Non-pigmented ciliary epithelial cell (primary cell): ENCODE data around the gene OSBPL10.

ENCODE experiments used
- DNase-seq: peaks from one replicate; pipeline ENCODE4 v3.0.0-alpha.2; 2010; ENCODE audit warnings: low read depth

OSBPL10 gene

DNA sequence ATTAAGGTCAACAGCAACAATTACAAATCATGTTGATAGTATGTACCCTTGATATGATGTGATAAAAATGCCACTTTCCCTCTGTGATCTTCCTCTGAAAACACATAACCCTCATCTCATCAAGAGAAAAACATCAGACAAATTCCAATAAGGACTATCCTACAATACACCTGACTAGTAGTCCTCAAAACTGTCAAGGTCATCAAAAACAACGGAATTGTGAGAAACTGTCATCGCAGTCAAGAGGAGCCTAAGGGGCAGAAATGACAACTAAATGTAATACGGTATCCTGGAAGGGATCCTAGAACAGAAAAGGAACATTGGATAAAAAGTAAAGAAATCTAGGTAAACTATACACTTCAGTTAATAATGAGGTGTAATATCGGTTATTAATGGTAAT, 59.2 kb downstream of the OSBPL10 start:
- no peak for DNase-seq

DNA sequence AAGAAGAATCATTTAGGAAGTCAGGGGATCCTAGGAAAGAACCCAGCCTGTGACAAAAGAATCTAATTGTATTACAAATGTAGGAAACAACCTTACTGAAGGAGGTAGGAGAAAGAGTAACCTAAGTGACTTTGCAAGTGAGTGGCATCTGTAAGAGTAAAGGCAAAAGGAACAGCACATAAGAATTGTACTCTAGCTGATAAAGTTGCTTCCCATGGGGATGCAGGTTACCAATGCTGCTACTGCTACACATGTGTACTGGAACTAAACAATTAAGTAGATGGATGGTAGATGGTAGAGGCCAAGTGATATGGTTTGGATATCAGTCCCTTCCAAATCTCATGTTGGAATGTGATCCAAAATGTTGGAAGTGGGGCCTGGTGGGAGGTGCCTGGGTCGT, 60.8 kb downstream of the OSBPL10 start:
- DNase-seq = no peak

DNA sequence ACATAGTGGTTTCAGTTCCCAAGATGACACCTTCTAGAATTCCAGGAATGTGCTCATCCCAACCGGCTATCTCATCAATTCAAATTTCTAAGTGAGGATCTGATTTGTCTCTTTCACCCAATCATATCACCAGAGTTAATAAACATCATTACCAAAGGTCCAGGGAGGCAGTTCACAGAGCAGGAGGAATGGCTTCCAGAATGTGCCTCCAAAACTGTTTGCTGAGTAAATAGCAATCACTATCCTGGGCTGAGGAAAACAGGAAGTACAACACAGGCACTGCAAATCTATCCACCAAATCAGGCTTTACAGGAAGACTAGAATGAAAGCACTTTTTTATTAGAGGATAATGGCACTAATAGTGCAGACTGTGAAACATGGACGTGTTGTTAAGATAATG, 61.5 kb downstream of the OSBPL10 start:
- no peak for DNase-seq

DNA sequence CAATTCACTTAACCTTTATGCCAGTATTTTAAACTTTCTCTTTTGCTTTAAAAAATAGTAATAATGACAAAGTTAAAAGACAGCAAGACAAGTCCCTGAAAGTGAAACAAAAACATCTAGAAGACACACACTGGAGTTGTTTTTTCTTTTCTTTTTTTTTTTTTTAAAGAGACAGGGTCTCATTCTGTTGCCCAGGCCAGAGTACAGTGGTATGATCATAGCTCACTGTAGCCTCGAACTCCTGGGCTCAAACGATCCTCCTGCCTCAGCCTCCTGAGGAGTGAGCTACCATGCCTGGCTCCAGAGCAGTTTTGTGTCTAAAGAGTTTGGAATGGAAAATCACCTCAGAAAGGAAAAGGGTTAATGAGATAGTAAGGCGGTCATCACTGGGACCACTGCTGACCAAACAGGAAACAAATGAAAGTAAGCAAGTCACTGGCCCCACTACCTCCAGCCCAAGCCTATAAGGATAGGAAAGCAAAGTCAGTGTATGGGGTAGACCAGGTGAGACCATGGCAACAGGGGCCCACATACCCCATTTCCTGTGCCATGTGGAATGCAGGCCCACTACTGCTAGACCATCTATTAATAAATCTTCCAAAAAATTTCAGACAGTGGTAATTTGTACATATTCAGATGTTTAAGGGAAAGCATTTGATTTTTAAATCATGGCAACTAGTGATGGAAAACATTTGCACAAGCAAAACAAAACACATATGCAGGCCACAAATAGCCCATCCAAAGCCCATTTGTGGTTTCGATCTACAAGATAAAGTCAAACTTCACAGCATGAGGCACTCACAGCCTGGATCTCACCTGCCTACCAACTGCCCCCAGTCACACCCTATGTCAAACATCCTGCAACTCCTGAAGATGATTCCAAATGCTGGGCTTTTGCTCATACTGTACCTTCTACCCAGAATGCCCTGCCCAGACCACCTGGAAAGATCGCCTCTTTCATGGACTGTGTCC, 62.6 kb downstream of the OSBPL10 start:
- no peak for DNase-seq

DNA sequence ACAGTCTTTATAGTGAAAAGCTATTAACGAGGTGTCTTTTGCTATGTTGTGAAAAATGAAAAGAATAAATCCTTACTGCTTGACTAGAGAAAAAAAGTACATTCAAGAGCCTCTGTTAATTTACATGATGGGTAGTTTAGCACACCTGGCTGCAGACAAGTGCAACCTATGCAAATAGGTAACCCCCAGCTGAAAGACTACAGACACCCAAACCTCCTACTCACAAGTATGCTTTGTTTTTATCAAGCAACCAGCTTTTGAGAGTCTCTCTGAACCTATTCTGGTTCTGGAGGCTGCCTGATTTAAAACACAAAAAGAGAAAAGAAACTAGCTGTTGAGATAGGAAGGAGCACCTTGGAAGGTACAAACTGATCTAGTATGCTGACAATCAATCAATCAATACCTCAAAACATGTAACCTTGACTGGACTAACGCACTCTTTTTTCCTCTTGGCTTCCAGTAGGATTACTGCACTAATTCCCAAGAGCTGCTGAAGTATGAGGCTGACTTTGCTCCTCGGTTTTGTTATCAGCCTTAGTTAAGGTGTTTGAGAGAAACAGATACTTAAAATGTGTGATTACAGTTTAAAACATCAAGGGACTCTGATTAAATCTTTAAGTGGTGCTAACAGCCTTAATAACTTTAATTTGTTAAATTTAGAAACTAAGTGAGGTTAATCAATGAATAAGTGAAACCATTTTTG, 63.6 kb downstream of the OSBPL10 start:
- no peak for DNase-seq

DNA sequence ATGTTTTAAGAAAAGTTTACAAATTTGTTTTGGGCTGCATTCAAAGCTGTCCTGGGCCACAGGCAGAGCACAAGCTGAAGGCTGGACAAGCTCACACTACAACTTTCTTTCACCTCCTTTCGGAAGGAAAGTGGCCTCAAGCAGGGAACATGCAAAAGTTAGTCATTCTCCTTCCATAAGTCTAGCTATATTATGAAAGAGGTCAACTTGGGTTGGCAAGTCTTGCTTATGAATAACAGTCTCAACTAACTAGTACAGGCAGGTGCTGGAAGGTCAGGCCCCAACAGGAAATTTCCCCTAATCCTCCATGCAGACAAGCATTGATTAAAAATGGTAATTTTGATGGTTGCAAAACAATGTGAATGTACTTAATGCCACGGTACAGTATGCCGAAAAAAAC, 69.4 kb downstream of the OSBPL10 start:
- DNase-seq = no peak

DNA sequence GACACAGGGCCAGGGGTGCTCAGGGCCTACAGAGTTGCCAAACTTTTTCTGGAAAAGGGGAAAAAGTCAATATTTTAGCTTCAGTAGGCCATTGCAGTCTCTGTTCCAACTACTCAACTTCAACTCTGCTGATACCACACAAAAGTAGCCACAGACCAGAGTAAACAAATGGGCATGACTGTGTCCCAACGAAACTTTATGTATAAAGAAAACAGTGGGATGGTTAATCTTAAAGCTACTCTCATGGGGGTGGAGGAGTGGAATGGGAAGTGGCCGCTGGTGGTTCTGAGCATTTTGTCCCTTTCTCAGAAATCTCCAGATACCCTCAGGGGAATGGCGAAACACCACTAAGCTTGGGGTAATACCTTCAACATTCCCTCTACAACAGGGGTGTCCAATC, 69.9 kb downstream of the OSBPL10 start:
- no peak for DNase-seq

DNA sequence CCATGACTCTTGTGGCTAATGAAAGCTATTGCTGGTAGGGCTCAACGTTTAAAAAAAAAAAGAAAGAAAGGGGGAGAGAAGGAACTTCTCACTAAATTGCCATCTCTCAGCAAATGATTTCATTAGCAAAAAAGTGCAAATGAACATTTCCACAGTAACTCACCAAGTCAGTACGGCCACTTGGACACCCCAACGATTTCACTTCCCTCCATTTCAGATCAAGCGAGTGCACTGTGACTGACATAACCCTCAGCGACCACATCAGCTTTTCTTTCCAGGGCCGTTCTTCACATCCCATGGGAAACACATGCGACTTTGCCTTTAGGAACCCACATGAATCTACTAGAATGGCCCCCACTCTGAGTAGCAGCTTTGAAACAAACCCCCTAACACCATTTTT, 71.6 kb downstream of the OSBPL10 start:
- DNase-seq = no peak

DNA sequence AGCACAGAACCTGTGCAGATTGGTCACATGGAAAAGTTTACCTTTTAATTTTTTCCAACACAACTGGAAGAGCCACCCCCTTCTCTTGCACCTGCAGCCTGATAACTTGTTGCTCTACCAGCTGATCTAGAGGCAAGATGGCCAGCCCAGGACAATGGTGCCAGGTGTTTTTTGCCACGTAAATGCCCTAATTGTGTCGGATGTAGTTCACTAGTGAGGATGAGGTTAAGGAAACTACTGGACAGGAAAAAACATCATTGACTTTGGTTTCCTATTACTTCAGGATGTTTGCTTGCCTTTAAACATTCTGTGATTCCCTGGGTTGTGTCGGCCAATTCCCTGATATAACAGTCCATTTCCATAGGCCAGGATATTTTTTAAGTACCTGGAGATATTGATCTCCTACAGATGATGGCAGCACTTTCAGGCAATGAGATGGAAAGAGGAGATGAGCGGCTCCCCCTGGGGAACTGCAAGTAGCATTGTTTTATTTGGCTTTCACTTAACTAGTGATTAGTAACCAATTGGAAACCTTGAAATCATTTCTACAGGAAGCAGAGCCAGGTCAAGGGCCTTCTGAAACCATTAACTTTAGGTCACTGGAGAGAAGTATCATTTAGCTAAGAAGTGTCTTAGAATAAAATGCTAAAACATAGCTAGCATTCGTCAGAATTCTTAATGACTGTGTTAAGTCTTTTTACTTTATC, 72.5 kb downstream of the OSBPL10 start:
- DNase-seq = no peak

DNA sequence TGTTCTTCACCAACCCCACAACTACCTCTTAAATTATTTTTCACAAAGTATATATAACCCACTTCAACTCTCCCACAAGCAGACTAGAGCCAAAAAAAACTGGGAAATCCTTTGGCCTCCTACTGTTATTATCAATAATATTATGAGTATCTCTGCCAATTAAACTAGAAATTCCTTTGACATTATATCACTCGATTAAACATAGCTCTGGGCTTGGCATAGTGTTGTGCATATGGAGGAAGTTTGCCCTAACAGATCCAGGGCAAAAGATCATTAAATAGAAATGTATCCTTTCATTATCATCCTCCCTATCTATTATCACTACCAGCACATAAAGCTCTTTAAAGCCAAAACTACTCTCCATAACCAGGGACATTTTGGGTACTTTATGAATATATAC, 74.9 kb downstream of the OSBPL10 start:
- no peak for DNase-seq

DNA sequence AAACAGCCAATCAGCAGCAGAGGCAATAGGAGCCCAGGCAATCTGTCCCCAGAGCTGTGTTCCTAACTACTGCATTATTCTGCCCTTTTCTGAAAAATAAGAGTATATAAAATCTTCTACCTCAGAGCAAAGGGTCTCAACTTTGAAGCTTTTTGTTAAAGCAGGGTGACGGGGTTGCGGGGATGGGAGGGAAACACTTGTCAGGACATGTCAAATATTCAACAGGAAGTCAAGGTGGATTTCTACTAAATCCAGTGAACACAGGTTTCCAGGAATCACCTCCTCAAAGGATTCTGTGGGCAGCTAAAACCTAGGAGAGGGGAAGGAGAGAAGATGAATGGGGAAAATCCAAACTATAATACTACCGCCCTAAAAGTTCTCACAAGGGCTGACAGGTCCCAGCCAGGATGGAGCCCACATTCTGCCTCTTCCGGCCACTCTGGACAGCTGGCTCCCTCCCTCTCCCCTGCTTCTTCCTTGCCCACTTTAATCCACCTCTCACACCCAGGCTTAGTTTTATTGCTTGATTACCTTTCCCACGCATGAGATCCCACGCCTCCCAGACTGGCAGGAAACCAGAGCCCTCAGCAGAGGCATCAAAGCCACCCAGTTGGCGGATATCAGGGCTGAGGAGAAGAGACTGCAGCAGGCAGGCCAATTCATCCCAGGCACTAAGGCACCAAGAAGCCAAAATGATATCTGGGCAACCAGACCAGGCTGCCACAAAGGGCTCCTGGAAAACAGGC, 77.2 kb downstream of the OSBPL10 start:
- DNase-seq = no peak

DNA sequence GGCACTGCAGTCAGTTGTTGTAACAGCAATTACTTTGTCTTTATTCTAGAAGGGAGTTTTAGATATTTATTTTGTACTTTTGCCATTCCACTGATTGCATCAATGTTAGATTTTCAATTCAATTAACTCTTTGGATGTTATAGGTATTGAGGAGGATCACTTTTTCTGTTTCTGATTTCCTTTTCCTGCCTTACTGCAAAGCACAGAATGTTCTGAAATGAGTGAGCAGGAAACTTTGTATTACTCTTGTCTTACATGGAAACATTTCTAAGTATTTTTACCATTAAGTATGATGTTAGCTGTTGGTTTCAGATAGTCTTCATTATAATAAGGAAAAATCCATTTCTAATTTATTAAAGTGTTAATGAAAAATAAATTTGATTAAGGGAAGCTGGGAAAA, 80.5 kb downstream of the OSBPL10 start:
- DNase-seq = no peak

DNA sequence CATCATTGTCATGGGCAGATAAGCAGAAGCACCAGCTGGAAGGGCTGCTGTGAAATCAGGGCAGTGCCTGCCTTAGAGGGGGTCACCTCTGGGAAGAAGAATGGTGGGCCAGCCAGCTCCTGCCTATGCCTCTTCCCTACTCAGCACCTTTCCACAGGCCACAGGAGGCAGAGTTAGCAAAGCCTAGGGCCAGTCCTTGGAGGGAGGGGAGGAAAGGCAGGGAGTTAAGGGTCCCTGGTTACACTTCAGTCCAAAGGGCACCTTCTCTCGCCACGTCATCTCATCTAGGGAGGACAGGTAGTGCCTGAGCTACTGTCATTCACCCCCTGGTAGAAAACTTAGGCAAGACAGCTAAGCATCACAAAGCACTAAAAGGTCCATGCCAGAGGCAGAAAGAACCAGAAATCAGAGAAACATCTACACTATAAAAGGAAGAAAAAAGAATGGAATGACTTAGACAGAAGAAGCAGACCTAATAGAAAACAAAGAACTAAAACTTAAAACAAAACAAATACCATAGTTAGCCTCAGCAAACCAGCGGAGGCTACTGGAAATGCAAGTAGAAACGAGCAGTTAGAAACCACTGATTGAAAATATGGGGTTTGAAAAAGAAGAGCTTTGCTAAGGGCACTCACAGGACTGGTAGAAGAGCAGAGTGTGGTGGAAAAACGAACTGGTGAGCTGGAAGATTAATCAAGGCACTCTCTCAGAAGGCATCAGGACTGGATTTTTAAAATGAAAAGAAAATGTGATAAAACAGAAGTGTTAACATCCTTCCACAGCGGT, 84.2 kb downstream of the OSBPL10 start:
- DNase-seq = no peak

DNA sequence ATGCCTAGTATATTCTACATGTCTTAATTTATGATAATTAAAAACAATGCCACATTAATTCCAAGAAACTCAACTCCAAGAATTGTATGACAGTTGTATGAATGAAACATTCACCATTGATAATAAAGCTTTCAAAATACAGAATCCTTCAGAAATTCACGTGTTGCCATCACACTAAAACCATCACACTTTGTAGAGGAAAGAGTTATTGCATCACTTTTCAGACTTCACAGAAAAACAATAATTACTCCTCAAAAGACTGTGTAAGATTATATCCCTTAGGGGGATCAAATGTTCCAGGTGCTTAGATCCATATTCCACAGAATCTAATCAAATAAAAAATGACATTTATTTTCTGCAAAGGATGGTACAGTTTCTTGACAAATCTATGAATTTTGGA, 85.0 kb downstream of the OSBPL10 start:
- DNase-seq = no peak

DNA sequence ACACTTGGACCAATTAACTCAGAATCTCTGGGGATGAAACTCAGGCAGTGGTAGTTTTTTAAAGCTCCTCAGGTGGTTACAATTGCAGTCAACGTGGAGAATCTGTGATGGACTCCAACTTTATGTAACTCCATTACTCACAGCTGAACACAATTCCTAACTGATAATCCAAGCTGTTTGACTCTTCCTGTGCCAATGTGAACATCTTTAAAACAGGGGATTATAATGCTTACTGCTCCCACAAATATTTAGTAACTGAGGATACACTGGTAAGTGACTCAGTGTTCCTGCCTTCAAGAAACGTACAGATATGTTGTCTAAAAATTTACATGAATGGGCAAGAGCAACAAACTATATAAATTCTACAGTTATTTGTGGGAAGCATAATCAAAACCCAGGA, 85.6 kb downstream of the OSBPL10 start:
- peak; percentile 24 for DNase-seq

DNA sequence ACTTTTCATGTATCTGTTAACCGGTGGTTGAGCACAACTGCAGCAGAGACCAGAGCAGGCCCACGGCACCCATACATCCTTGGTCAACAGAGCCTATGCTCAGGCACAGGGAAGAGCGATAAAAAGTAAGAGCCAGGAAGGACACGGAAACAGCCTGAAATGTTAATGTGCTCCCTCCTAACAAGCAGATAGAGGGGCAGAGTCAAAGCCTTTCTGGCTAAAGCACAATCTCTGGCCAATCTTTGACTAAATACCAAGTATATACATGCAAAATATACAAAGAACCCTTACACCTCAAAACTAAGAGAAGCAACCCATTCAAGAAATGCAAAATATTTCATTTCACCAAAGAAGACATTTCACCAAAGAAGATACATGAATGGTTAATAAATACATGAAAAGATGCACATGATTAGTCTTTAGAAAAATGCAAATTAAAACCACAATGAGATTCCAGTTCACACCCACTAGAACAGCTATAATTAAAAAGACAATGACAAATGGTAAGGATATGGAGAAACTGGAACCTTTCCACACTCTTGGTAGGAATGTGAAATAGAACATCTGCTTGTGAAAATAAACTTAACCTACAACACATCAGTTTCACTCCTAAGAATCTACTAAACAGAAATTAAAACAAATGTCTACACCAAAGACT, 88.0 kb downstream of the OSBPL10 start:
- no peak for DNase-seq

DNA sequence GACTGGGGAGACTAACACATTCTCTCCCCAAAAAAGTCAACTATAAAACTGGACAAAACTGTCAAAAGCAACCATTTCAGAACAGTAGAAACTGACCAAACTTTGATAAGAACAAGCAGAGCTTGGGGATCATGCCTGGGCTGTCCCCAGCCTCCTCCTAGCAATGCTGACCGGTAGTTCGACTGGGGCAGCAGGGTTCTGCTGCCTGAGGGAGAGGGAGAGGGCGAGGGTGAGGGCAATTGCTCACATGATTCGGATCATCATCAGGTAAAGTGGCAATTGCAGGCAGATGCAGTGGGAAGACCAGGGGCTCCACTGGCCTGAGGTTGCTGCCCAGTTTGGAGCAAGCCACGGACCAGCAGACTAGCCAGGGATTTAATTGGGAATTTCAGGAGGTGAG, 88.6 kb downstream of the OSBPL10 start:
- no peak for DNase-seq

DNA sequence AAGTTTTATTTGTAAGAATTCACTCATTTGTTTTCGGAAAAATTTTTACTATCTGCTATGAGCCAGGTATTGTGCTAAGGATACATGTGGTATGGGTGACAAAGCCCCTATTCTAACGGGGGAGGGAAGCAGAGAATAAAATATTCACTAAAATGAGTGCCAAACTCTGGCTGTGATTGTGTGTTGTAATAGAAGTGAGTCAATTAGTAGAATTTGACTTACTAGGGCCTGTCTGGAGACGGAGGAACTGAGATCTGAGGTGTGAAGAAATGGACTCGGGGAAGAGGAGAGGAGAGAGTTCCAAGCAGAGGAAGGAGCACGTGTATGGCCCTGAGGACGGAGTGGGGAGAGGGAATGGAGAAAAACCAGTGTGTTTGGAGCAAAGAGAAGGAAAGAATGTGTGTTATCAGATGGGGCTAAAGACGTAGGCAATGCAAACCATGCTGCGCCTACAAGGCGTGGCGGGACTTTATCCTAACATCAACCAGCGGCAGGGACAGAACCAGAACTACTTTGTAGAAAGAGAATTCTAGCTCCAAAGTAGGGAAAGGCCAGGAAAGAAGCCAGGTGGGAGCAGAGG, 89.1 kb downstream of the OSBPL10 start:
- DNase-seq = no peak

DNA sequence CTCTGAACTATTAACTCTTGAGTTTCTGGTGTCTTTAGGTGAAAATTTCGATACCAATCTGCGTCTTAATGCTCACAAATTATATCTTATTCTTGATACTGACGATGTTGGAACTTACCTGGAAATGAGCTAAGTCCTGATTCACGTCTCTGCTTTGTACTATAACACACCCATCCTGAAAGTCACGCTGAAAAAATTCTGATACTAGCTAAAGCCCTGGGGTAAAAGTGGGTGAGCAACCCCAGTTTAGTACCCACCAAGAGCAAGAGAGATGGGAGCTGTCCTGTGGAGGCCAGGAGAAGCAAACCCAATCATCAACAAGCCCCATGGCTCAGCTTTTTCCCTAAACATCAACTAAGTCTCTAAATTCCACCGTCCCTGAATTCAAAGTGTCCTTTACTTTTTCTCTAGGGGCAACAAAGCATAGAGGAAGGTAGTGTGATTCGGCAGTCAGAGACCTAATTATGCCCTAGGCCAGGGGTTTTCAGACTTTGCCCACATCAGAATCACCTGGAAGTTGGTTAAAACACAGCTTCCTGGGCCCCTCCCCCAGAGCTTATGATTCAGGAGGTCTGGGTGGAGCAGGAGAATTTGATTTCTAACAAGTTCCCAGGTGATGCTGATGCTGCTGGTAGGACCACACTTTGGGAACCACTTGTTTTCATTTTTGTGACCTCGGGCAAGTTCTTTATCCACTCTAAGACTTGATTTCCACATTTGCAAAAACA, 90.2 kb downstream of the OSBPL10 start:
- DNase-seq = no peak

DNA sequence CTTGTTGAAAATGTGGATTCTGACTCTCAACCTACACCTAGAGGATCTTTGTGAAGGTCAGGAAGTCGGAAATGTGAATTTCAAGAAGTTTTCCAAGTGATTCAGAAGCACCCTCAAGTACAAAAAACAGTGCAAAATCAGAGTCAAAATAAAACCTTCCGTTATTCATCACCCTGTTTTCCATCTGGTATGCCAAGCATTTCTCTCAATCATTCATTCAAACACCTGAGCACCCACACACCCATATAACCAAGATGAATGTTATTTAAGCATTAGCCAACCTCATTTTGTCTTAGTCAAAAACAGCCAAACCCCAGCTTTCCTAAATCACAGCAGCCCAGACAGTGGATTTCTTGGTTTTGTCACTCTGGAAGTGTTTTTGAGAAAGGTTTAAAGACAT, 91.1 kb downstream of the OSBPL10 start:
- no peak for DNase-seq
